Vagina (tissue), 2 donors: ENCODE data around the gene PLCL1. TPM values are rescaled to one million over a fixed set of nuclear protein-coding genes. Genes with fewer than 3 reads are reported as not detected.

Experiments used
- DNase-seq, 2 donors: peaks; one replicate each; pipeline ENCODE4 v3.0.0-alpha.2; 2017; ENCODE audit errors: extremely low spot score in 2 of 2
- H3K27ac ChIP-seq: fragments of 200-600 bp; sonication (generic); one replicate; pipeline ENCODE4 v1.5.1; 2019
- H3K27me3 ChIP-seq: fragments of 200-600 bp; sonication (generic); one replicate; pipeline ENCODE4 v1.5.1; 2019
- H3K36me3 ChIP-seq, 2 donors: fragments of 200-600 bp; sonication (generic); one replicate each; pipeline ENCODE4 v1.5.1; 2017 to 2019
- H3K4me1 ChIP-seq: fragments of 200-600 bp; sonication (generic); one replicate; pipeline ENCODE4 v1.5.1; 2019
- H3K4me3 ChIP-seq, 2 donors: fragments of 200-600 bp; sonication (generic); 1 replicate in 1 of 2; 2 replicates in 1 of 2; pipeline ENCODE4 v1.5.1; 2016 to 2019
- H3K9me3 ChIP-seq: fragments of 200-600 bp; sonication (generic); one replicate; pipeline ENCODE4 v1.5.1; 2019
- POLR2A ChIP-seq, 2 donors: fragments of 450-650 bp; IDR thresholded peaks; one replicate each; pipeline ENCODE4 v1.6.1; 2017; ENCODE audit warnings: antibody characterized with exemption in 2 of 2, mild to moderate bottlenecking in 2 of 2, moderate library complexity in 2 of 2
- POLR2AphosphoS5 ChIP-seq, 2 donors: sonication (generic); formaldehyde crosslinking; IDR thresholded peaks; one replicate each; pipeline ENCODE4 v1.9.0; 2017; ENCODE audit warnings: antibody characterized with exemption in 2 of 2, mild to moderate bottlenecking in 2 of 2, low read depth in 1 of 2; ENCODE audit not compliant: insufficient read depth in 1 of 2
- intact Hi-C: fragments of 100-400 bp; cut with DNase I; formaldehyde crosslinking; loops from one replicate; pipeline ENCODE4 v1.15.1; 2023
- total RNA-seq: library from RNA; depleted of rRNA; stranded (reverse); fragments of >200 nt; gene quantifications from one replicate; pipeline ENCODE4 v1.2.3, GENCODE V29; 2016
- TF ChIP-seq, protein P1 (sequence below), 3 experiments: fragments of 450-650 bp in 2 of 3; fragments of 200-600 bp in 1 of 3; sonication (generic) in 1 of 3; IDR thresholded peaks; one replicate each; pipeline ENCODE4 v1.5.1; 2017 to 2019; ENCODE audit warnings: antibody characterized with exemption in 3 of 3, mild to moderate bottlenecking in 2 of 3, moderate library complexity in 2 of 3

The PLCL1 gene
- total RNA-seq, 1 donor from 2014 or later = 6.6 TPM

DNA sequence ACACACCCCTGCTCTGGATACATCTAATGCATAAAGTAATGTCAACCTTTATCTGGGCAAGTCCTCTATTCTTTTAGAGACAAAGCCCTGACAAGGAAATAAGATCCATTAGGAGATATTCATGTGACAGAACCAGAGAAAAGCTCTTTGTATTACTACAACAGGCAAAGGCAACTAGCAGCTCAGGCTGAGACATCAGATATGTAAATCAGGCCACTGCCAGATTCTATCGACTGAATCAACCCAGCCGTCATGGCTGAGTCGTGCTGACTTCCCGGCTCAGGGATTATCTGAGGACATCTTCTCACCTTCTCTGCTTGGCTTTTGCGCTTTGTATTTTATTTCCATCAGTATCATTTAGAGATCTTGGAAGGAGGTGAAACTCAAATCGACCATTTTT lies 294.5 kb downstream of the PLCL1 start:
- Histone ChIP-seq H3K36me3 (no peaks in the 10 kb centered on the region), H3K4me3 (no peak overlapping the region), H3K4me1 (no peaks in the 10 kb centered on the region), H3K27ac (no peak overlapping the region), H3K27me3 (no peaks in the 10 kb centered on the region), H3K9me3 (no peaks in the 10 kb centered on the region)
- no peak for DNase-seq
- intact Hi-C loops = no loop called here
- TF ChIP-seq POLR2AphosphoS5 (IDR thresholded peaks at IDR 0.05; ENCODE audit: insufficient read depth in 1 of 2, low read depth in 1 of 2) = no peak
- TF ChIP-seq POLR2A (IDR thresholded peaks at IDR 0.05) = no peak
- TF ChIP-seq, protein P1, sequence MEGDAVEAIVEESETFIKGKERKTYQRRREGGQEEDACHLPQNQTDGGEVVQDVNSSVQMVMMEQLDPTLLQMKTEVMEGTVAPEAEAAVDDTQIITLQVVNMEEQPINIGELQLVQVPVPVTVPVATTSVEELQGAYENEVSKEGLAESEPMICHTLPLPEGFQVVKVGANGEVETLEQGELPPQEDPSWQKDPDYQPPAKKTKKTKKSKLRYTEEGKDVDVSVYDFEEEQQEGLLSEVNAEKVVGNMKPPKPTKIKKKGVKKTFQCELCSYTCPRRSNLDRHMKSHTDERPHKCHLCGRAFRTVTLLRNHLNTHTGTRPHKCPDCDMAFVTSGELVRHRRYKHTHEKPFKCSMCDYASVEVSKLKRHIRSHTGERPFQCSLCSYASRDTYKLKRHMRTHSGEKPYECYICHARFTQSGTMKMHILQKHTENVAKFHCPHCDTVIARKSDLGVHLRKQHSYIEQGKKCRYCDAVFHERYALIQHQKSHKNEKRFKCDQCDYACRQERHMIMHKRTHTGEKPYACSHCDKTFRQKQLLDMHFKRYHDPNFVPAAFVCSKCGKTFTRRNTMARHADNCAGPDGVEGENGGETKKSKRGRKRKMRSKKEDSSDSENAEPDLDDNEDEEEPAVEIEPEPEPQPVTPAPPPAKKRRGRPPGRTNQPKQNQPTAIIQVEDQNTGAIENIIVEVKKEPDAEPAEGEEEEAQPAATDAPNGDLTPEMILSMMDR (IDR thresholded peaks at IDR 0.05) = no peak

DNA sequence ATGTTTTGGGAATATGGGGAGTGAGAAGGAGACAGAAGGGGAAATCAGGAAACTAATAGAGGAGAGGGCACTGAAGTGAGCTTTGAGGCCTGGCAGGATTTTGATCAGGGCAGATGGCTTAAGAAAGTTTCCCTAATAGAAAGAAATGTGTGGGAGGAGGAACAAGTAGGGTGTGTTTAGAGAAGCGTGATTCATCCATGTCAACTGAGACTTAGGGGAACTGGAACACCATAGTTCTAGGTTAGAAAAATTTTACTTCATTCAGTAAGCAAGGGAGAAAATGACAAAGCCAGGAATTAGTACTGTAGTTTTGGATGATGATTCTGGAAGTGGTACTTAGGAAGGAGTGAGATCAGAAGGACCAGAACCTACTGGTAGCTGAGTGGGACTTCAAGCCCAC lies 296.0 kb downstream of the PLCL1 start:
- no peak overlapping the region for H3K4me3 ChIP-seq
- no peaks in the 10 kb centered on the region for H3K4me1 ChIP-seq
- no peak for DNase-seq
- no peak overlapping the region for H3K27ac ChIP-seq
- no peaks in the 10 kb centered on the region for H3K36me3 ChIP-seq
- TF ChIP-seq, protein P1 (IDR thresholded peaks at IDR 0.05) = no peak
- TF ChIP-seq POLR2A (IDR thresholded peaks at IDR 0.05) = no peak
- no peak for TF ChIP-seq POLR2AphosphoS5 (IDR thresholded peaks at IDR 0.05; ENCODE audit: insufficient read depth in 1 of 2, low read depth in 1 of 2)
- H3K9me3 ChIP-seq = no peaks in the 10 kb centered on the region
- no peaks in the 10 kb centered on the region for H3K27me3 ChIP-seq
- intact Hi-C loops = no loop called here

DNA sequence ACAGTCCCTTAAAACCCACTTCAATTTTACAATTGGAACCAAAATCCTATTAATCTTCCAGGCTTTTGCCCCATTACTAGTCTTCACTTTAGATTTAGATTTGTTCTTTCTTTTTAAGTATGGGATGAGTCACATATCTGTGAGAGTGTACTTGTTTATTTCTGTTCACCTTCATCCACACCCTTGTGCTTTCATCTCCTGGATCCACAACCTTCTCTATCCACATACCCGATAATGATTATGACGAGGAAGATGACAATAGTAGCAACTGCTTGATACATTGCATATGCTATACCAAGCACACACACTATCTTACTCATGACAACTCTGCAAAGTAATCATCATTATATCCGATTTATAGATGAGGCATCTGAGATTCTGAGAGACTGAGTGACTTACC lies 297.3 kb downstream of the PLCL1 start:
- no peak overlapping the region for H3K27ac ChIP-seq
- H3K9me3 ChIP-seq = no peaks in the 10 kb centered on the region
- H3K4me1 ChIP-seq = no peaks in the 10 kb centered on the region
- H3K4me3 ChIP-seq = no peak overlapping the region
- H3K27me3 ChIP-seq = no peaks in the 10 kb centered on the region
- no peak for TF ChIP-seq POLR2AphosphoS5 (IDR thresholded peaks at IDR 0.05; ENCODE audit: insufficient read depth in 1 of 2, low read depth in 1 of 2)
- TF ChIP-seq POLR2A (IDR thresholded peaks at IDR 0.05) = no peak
- TF ChIP-seq, protein P1 (IDR thresholded peaks at IDR 0.05) = no peak
- no peaks in the 10 kb centered on the region for H3K36me3 ChIP-seq
- intact Hi-C loops = no loop called here
- no peak for DNase-seq

DNA sequence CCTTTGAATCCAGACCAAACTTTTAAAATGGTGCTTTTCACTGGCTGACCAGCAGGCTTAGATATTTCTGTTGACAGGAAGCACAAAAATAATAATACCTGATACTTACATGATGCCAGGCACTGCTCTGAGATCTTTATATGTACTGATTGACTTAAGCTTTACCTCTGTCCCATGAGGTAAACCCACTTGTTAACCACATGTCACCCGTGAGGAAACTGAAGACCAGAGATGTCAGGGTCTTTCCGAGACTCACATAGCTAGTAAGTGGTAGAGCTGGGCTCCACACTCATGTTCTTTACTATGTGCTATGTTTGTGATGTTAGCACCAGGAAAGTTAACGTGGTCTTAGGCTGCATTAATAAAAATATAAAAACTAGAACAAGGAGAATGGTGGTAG lies 297.7 kb downstream of the PLCL1 start:
- DNase-seq = no peak
- TF ChIP-seq POLR2AphosphoS5 (IDR thresholded peaks at IDR 0.05; ENCODE audit: insufficient read depth in 1 of 2, low read depth in 1 of 2) = no peak
- no peak for TF ChIP-seq POLR2A (IDR thresholded peaks at IDR 0.05)
- TF ChIP-seq, protein P1 (IDR thresholded peaks at IDR 0.05) = no peak
- H3K4me3 ChIP-seq = no peak overlapping the region
- no peaks in the 10 kb centered on the region for H3K4me1 ChIP-seq
- no peaks in the 10 kb centered on the region for H3K36me3 ChIP-seq
- intact Hi-C loops = no loop called here
- no peak overlapping the region for H3K27ac ChIP-seq
- no peaks in the 10 kb centered on the region for H3K27me3 ChIP-seq
- H3K9me3 ChIP-seq = no peaks in the 10 kb centered on the region

DNA sequence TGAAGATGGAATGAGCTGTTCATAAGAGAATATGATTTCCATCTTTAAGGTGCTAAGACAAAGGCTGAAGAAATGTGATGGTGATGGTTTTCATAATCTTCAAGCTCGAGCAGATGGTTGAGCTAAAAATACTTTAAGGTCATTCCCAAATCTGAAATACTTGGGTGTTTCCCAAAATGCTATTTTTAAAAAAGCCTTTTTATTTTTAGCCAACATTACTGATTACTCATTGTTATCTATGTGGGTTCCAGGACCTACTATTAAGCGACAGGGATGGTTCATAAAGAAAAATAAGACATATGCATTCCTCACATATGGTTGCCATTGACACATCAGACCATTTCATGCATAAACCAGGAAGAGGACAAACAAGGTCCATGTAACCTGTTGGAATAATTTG lies 298.5 kb downstream of the PLCL1 start:
- Histone ChIP-seq H3K4me1 (no peaks in the 10 kb centered on the region), H3K27ac (no peak overlapping the region), H3K9me3 (no peaks in the 10 kb centered on the region), H3K4me3 (no peak overlapping the region), H3K27me3 (no peaks in the 10 kb centered on the region), H3K36me3 (no peaks in the 10 kb centered on the region)
- no peak for DNase-seq
- intact Hi-C loops = no loop called here
- TF ChIP-seq, protein P1 (IDR thresholded peaks at IDR 0.05) = no peak
- TF ChIP-seq POLR2A (IDR thresholded peaks at IDR 0.05) (no peak), POLR2AphosphoS5 (IDR thresholded peaks at IDR 0.05; ENCODE audit: insufficient read depth in 1 of 2, low read depth in 1 of 2) (no peak)
